Effector CD8-positive, alpha-beta T cell (primary cell): ENCODE data around the gene COBL.
"Not testable (repeated sequence)": the region's sequence is repeated elsewhere in the genome, so short reads cannot be mapped to it uniquely, and the experiment has no call there.

Experiments used
- DNase-seq: peaks from one replicate; lab custom pipeline; 2025; lab: John Stamatoyannopoulos, UW

COBL gene

DNA sequence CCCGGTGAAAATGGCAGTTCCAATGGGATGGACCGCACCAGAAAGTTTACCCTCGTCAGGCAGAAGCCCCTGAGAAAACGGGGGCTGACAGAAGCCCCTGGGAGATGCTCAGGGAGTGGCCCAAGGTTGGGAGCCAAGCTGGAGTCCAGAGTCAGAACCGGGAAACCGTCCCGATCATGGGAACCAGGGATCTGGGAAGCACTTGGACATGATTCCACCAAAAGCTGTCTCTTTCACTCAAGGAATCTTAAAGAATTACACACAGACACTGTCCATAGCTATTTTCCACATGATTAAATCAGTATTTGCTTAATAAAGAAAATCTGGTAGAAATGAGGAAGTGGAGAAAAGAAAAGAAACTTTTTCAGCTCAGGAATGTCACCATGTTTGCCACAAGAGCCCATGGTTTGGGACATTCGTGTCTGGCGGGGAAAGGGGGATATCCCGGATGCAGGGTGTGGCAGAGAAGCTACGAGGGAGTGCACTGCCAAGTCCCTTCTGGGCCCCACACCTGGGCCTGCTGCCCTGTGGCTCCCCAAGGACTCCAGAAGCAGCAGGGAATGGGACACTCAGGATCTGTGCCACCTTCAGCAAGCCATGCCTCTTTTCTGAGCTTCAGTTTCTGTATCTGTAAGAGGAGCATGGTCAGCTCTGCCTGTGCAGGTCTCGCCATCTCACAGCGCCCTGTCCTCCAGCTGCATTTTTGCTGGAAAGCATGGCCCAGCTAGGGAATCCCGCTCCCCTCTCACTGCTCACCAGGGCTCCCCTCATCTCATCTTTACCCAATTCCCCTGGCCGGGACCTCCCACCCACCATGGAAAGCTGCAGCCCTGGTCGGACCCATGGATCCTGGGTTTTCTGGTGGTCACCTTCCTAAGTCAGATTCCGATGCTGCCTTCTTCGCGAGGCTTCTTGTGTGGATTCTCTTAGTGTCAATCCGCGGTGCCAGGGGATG, 308.8 kb downstream of the COBL start:
- DNase-seq: no peak

DNA sequence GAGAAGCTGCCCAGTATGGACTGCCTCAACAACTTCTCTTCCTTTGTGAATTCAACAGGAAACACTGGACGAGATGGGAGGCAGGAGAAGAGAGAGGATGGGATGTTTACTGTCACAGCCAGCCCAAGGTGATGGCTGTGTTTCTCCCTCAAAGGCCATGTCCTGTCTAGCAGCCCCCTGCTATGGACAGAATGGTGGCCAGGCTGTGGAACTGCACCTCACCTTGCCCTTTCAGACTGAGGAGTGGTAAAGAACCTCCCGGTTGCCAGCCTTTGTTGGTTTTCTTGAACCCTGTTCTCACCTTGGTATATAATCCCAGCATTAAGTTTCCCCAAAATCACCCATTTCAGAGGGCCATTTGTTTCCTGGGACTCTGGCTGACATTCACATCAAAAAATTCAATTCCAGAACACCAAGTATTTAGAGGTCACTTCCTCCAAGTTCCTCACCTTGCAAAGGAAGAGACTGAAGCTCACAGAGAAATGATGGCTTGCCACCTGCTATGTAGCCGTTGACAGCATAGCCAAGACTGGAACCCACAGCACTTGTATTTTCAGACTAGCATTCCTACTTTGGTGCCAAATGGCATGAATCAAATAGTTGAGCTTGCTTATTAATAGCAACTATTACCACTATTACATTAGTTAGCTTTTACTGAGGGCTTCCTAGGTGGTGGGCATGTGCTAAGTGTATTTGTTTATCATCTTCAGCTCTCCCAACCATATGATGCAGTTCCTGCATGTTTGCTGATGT, 309.9 kb downstream of the COBL start:
- no peak for DNase-seq

DNA sequence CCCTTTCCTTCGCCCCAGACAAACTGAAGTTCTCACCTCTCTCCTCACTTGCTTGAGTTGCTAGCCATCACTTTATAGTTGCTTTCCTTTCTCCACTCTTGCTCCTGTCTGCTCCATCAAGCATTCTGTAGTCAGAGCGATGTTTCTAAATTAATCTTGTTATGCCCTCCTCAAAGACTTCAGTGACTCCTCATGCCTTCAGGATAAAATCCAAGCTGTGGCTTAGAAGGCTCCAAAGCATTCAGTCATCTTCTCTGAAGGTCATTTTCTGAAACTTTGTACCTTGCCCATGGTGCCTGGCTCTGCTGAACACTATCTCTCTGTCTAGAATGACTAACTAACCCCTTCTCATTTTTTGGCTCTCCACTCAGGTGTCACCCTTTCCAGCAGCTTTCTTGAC, 311.5 kb downstream of the COBL start:
- no peak for DNase-seq

DNA sequence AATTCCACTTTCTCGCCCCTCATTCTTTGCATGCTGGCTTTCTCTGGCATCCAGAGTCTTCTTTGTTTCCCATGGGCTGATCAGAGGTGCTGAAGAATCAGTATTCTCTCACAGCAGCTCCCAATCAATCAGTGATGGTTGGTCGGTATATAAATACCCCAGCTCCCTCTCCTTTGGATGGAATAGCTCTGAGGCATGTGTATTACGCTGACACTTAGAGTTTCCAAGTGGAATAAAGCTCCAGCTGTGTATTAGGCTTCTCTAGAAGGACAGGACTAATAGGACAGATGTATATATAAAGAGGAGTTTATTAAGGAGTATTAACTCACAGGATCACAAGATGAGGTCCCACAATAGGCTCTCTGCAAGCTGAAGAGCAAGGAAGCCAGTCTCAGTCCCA, 315.7 kb downstream of the COBL start:
- no peak for DNase-seq

DNA sequence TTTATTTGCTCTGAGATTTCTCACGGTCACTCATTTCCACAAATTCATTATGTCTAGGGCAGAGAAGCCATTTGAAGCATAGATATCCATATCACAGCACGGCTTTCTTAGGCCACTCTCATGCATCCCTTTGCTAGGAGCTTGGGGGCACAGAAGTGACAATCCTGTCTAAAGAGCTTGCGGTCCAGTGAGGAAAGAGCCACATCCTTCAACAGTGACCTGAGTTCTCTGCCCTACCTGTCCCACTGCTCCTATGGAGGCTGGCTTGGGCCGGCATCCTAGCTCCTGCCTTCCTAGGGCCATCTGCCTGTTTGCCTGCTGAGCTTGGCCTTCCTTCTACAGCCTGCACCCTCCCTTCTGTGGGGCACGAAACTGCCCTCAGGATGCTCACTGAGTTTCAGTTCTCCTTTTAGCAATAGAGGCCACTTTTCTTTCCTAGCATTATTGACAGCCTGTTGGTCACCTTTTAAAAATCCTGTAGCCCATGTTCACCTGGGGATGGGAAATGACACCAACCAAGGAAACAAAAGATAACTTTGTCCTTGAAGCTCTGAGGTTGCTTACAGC, 321.8 kb downstream of the COBL start:
- DNase-seq: no peak

DNA sequence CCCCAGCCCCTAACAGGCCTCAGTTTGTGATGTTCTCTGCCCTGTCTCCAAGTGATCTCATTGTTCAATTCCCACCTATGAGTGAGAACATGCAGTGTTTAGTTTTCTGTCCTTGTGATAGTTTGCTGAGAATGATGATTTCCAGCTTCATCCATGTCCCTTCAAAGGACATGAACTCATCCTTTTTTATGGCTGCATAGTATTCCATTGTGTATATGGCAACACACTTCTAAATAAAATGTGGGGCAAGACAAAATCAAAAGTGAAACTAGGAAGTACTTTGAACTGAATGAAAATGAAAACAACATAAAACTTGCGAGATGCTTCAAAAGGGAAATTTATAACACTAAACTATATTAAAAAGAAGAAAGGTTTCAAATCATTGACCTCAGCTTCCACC, 326.4 kb downstream of the COBL start:
- DNase-seq: not testable (repeated sequence)

DNA sequence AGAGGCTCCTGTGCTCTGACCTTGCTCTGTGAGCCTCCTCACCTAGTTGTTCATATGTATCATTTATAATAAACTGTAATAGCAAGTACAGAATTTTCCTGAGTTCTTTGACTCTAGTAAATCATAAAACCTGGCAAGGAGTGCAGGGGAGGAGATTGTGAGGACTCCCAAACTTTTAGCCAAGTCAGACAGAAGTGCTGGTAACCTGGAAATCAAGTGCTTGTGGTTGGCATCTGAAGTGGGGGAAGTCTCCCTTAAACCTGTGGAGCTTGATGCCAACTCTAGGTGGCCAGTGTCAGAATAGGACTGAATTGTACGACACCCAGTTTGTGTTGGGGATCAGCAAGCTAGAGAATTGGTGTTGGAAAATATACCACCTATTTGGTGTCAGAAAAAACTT, 327.6 kb downstream of the COBL start:
- no peak for DNase-seq

DNA sequence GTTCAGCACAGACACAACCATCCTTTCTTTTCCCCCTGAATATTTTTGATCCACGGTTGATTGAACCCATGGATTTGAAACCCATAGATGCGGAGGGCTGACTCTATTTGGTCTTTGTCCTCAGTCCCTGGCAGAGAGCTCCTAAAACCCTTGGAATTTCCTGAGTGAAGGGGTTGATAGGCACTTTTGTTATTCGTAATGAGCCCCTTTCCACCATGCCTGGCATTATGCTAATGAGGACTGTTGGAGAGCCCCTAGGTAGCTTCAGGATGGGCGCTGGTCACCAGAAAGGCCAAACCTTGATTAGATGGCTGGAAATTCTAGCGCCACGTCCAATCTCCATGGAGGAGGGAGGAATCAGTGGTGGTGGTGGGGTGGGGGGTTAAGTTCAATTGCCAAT, 328.1 kb downstream of the COBL start:
- no peak for DNase-seq

DNA sequence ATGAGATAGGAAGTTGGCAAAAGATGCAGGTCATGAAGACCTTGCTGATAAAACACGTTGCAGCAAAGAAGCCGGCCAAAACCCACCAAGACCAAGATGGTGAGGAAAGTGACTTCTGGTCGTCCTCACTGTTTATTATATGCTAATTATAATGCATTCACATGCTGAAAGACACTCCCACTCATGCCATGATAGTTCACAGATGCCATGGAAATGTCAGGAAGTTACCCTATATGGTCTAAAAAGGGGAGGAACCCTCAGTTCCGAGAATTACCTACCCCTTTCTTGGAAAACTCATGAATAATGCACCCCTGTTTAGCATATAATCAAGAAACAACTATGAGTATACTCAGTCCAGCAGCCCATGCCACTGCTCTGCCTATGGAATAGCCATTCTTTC, 331.5 kb downstream of the COBL start:
- DNase-seq: no peak

DNA sequence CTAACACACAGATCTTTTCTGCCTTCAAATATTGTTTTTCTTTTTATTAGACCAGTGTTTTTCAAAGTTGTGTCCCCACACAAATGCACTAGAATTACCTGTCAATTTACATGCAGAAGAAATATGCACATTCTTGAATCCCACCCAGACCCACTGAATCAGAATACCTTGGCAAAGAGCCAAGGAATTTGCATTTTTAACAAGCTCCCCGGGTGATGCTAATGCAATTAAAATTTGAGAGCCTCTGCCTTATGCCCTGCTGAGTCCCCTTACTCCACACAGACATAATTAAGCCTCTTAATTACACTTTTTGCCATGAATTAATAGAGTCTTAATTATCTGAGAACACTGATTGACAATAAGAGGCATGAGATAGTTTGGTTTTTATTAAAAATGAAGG, 332.8 kb downstream of the COBL start:
- no peak for DNase-seq

DNA sequence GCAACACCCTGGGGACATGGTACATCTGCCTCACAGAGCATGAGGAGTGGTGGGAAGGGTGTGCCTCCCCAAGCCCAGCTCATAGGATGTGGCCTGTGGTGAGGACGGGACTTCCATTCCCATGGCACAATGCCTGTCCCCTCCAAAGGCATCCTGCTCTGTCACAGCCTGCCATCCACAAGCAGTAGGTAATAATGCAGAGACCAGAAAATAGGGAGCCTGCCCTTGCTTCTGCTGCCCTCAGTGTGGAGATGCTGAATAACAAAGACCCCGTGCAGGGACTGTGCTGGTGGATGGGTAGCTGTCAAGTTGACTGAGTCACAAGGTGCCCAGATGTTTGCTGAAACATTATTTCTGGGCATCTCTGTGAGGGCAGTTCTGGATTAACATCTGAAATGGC, 334.0 kb downstream of the COBL start:
- DNase-seq: no peak

DNA sequence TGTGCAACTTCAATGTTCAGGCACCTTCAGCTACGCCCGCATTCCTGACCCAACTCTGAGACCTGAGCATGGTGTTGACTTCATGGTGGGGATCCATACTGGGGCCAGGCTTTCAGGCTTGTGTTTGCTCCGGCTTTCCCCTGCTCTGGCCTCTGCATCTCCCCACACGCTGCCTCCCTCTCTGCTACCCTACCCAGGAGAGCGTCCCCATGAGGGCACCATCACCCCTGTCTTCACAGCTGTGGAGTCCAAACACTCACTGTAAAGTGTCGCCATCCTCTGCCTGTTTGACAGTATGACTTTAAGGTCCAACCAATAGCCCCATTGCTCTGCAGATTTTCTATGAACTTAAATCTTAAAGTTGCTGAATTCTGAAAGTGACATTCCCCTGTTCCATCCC, 334.9 kb downstream of the COBL start:
- DNase-seq: no peak

DNA sequence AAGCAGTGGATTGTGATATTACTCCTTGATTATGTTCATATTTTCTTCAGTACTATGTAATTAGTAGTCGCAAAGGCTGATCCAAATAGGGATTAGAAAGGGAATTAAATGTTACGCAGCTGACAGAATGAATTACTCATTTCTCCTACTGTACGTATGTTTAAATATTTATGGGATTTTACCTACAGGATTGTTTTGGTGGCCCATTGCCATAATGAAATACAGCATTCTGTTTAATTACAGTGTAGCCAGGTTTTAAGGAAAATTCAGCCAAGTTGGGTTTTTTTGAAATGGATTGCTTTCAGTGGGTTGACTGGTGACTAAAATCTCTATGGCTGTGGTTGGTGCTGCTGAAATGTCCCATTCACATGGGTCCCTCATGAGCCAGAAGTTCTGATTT, 336.2 kb downstream of the COBL start:
- no peak for DNase-seq

DNA sequence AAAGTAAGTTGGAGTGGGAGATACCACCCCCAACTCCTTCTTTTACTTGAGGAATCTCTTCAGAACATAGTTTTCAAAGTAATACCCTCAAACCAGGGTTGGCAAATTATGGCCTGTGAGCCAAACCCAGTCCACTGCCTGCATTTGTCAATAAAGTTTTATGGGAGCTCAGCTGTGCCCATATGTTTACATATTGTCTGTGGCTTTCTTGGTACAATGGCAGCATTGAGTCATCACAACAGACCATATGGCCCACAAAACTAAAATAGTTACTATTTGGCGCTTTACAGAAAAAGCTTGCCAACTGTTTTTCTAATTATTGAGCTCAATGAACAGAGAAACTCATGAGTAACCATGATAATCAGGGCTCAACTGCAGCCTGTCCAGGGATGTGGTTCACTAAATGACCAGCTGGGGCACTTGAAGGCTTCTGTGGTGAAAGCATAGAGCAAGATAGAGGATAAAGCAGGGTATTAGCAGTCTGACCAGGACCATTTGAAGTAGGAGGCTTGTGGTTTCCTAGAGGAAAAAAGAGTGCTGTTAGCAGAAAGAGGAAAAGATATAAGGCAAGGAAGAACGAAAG, 337.9 kb downstream of the COBL start:
- no peak for DNase-seq

DNA sequence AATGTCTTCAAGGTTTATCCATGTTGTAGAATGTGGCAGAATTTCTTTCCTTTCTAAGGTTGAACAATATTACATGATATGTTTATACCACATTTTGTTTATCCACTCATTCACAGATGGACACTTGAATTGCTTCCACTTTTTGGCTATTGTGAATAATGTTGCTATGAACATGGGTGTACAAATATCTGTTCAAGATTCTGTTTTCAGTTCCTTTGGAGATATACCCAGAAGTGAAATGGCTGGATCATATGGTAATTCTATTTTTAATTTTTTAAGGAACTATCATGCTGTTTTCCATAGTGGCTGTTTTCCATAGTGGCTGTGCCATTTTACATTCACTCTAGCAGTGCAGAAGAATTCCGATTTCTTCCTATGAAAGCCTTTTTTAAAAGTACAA, 339.2 kb downstream of the COBL start:
- no peak for DNase-seq

DNA sequence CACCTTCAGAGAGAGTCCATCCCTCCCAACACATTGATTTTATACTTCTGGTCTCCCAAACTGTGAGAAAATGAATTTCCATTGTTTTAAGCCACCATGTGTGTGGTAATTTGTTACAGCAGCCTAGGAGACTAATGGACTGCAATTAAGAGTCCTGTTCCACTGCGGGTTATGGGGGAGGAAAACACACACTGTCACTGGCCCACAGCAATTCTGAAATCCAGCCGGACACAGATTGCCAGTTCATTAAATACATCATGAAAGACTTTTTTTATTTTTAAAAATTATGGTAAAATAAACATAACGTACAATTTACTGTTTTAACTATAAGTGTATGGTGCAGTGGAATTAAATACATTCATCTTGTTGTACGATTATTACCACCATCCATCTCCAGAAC, 340.5 kb downstream of the COBL start:
- DNase-seq: no peak

DNA sequence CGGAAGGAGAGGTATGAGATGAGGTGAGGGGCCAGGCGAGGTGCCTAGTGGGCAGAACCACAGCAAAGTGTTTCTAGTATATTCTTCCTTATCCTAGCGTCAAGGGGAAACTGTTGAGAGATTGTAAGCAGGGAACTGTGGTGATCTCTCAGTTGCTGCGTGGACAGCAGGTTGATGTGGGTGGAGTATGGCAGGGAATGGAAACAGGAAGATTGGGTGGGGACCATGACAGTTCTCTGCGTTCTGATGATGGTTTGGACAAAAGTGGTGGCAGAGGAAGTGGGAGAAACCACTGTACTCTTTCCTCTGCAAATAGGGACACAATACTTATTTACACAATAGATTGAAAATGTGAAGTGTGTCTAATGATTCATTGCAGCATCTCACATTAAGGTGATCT, 342.4 kb downstream of the COBL start:
- DNase-seq: no peak

DNA sequence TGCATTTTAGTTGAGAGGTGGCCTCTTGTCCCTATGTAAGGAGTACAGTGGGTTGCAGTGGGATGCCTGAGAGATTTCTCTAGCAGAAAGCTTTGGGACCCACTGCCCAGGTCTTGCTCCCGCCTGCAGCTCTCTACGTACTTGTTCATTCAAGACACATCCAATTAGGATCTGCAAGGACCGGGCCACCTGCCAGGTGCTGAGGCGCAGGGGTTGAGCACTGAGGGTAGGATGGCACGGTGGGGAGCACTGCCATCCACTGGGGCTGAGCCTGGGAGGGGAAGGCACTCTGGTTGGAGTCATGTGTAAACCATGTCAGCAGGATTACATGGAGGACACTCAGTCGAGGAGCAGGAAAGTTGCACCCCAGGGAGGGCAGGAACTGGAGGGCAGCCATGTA, 342.8 kb downstream of the COBL start:
- DNase-seq: no peak

DNA sequence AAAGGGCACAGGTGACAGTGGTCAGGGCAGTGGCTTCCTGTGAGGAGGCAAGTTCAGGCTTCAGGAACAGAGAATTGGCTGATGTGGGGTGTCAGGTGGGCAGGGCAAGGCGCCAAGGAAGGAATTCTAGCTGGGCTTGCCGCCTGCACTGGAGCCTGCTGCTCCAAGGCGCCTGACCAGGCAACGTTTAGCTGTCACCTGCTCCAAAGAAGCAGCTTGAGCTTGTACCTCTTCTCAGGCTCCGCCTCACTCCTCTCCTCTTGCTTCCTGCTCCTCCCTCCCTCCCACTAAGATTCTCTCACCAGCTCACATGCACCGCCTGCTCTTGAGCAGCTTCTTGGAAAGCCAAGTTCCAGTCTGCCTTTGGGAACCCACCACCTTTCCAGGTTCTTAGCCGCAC, 346.5 kb downstream of the COBL start:
- DNase-seq: no peak
